Stimulated activated CD8-positive, alpha-beta memory T cell treated with anti-CD3 and anti-CD28 coated beads, Interleukin-4, amount 100 ng/mL, for 1 hour (primary cell): ENCODE results near the gene TRO.

Experiments used
- DNase-seq, 2 donors: peaks; one replicate each; pipeline ENCODE4 v3.0.0-alpha.2; 2020; ENCODE audit warnings: low read depth in 2 of 2, low spot score in 1 of 2

The TRO gene

GRCh38 chrX:54950730-54951375, 30.2 kb downstream of the TRO start:
- DNase-seq, result no peak

- no peak for DNase-seq
Measured at GRCh38 chrX:54961750-54962149, 41.1 kb downstream of the TRO start.

GRCh38 chrX:54964766-54965497, 44.3 kb downstream of the TRO start:
- DNase-seq, result no peak

GRCh38 chrX:54977387-54977786, 56.8 kb downstream of the TRO start:
- DNase-seq, result no peak

GRCh38 chrX:54978448-54978847, 57.8 kb downstream of the TRO start:
- DNase-seq, result no peak

GRCh38 chrX:54979432-54979831, 58.8 kb downstream of the TRO start:
- no peak for DNase-seq

- DNase-seq, result no peak
Measured at GRCh38 chrX:54980334-54980733, 59.7 kb downstream of the TRO start.
